ENCODE data around the gene TNN.

Gene TNN

DNA sequence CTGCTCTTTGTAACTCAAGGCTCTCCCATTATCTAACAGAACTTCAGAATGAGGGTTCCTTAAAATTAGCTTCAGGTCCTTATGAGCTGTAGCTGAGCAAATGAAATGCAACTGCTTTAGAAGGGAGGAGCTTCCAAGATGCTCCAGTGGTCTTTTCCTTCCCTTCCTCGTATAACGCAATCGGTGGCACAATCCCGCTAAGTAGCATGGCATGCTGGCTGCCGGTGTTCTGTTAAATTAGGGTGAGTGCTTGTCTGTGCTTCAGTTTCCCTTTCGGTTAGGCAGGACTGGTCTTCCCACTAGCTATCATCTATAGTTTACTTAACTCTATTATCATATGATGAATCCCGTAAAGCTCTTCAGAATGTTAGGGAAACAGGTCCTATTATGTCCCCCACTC, 124.0 kb downstream of the TNN start:
- Histone ChIP-seq H3K9ac (ENCODE audit: low read length) (peak overlapping the region; percentile 83), H3K27me3 (ENCODE audit: low read depth, low read length) (no peaks in the 10 kb centered on the region), H3K4me3 (ENCODE audit: low read length) (peak overlapping the region; percentile 89), H3K36me3 (replicated peaks; ENCODE audit: low read depth, low read length) (peaks cover 21% of the 10 kb centered on the region), H3K79me2 (ENCODE audit: low read length) (peaks cover 40% of the 10 kb centered on the region), H3K4me1 (ENCODE audit: low read length) (peaks cover 82% of the 10 kb centered on the region), H2AFZ (ENCODE audit: low read depth, low read length) (peak overlapping the region; percentile 31), H3K4me2 (ENCODE audit: low read length) (peak overlapping the region; percentile 88), H3K27ac (ENCODE audit: low read length) (peak overlapping the region; percentile 41), H3K9me3 (ENCODE audit: insufficient read depth, low read length) (no peaks in the 10 kb centered on the region), H4K20me1 (ENCODE audit: insufficient read depth, low read length) (no peaks in the 10 kb centered on the region)
- TF ChIP-seq EZH2phosphoT487 (IDR thresholded peaks at IDR 0.05; ENCODE audit: low read depth) = no peak
- TF ChIP-seq, protein P1, sequence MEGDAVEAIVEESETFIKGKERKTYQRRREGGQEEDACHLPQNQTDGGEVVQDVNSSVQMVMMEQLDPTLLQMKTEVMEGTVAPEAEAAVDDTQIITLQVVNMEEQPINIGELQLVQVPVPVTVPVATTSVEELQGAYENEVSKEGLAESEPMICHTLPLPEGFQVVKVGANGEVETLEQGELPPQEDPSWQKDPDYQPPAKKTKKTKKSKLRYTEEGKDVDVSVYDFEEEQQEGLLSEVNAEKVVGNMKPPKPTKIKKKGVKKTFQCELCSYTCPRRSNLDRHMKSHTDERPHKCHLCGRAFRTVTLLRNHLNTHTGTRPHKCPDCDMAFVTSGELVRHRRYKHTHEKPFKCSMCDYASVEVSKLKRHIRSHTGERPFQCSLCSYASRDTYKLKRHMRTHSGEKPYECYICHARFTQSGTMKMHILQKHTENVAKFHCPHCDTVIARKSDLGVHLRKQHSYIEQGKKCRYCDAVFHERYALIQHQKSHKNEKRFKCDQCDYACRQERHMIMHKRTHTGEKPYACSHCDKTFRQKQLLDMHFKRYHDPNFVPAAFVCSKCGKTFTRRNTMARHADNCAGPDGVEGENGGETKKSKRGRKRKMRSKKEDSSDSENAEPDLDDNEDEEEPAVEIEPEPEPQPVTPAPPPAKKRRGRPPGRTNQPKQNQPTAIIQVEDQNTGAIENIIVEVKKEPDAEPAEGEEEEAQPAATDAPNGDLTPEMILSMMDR (IDR thresholded peaks at IDR 0.05; ENCODE audit: low read depth, low read length) = no peak

GRCh38 chr1:175192111-175192629, 124.5 kb downstream of the TNN start:
- Histone ChIP-seq H3K27ac (ENCODE audit: low read length) (peak overlapping the region; percentile 41), H3K4me2 (ENCODE audit: low read length) (peak overlapping the region; percentile 88), H3K4me3 (ENCODE audit: low read length) (peak overlapping the region; percentile 89), H3K4me1 (ENCODE audit: low read length) (peaks cover 86% of the 10 kb centered on the region), H3K27me3 (ENCODE audit: low read depth, low read length) (no peaks in the 10 kb centered on the region), H3K9me3 (ENCODE audit: insufficient read depth, low read length) (no peaks in the 10 kb centered on the region), H4K20me1 (ENCODE audit: insufficient read depth, low read length) (no peaks in the 10 kb centered on the region), H3K79me2 (ENCODE audit: low read length) (peaks cover 40% of the 10 kb centered on the region), H3K36me3 (replicated peaks; ENCODE audit: low read depth, low read length) (peaks cover 16% of the 10 kb centered on the region), H3K9ac (ENCODE audit: low read length) (peak overlapping the region; percentile 83), H2AFZ (ENCODE audit: low read depth, low read length) (peak overlapping the region; percentile 31)
- TF ChIP-seq, protein P1 (IDR thresholded peaks at IDR 0.05; ENCODE audit: low read depth, low read length) = no peak; the same call in 1 of the 2 replicates
- TF ChIP-seq EZH2phosphoT487 (IDR thresholded peaks at IDR 0.05; ENCODE audit: low read depth) = no peak

DNA sequence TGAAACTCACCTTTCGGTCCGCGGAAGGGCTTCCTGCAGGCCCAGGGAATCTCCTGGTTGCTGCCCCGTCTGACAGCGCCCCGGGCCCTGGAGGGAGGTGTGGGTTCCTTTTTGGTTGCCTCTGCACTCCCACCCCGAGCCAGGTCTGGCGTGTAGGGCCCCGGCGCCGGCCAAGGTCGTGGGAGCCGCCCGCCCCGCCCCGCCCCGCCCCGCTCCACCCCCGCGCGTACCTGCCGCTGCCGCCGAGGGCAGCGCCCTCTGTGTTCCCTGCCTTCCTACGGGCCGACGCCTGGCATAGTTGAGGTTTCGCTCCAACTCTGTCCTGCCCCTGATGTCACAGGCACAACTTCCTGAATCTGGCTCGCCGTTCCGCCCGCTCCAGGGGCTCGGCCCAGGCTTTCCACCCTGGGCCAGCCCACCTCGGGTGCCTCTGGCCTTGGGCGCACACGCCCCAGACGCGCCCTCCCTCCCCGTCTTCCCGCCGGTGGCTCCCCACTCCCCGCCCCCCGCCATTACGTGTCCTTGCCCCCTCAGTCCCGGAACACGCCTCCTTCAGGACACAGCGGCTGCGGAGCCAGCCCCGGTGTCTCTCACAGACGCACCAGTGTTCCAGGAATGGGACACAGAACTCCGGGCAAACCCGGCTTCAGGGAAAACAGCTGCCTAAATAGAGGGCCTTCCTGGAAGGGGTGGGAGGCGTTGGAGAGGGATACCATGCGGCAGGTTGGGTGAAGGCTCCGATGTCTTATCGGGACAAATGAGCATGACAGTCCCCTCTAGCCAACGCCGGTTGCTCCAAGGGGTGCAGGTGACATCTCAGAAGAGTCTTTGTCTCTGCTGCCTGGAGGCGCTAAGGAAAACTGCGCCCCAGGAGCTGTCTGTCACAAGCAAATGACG, 125.2 kb downstream of the TNN start, which contains the start of gene KIAA0040:
Gene KIAA0040, minus strand, starts transcription at position 147 of the 897 bp plus-strand sequence. CDS start 31,763 bp downstream, outside the sequence.
- Histone ChIP-seq H4K20me1 (ENCODE audit: insufficient read depth, low read length) (no peaks in the 10 kb centered on the region), H3K27me3 (ENCODE audit: low read depth, low read length) (no peaks in the 10 kb centered on the region), H3K4me1 (ENCODE audit: low read length) (peaks cover 87% of the 10 kb centered on the region), H3K9me3 (ENCODE audit: insufficient read depth, low read length) (no peaks in the 10 kb centered on the region), H3K27ac (ENCODE audit: low read length) (peak within 1 kb of the TSS; percentile 41), H3K4me2 (ENCODE audit: low read length) (peak within 1 kb of the TSS; percentile 88), H3K4me3 (ENCODE audit: low read length) (peak within 1 kb of the TSS; percentile 89), H2AFZ (ENCODE audit: low read depth, low read length) (peak within 1 kb of the TSS; percentile 41), H3K36me3 (replicated peaks; ENCODE audit: low read depth, low read length) (peaks cover 10% of the 10 kb centered on the region), H3K79me2 (ENCODE audit: low read length) (peaks cover 37% of the 10 kb centered on the region), H3K9ac (ENCODE audit: low read length) (peak within 1 kb of the TSS; percentile 83)
- no peak for TF ChIP-seq EZH2phosphoT487 (IDR thresholded peaks at IDR 0.05; ENCODE audit: low read depth)
- TF ChIP-seq, protein P1 (IDR thresholded peaks at IDR 0.05; ENCODE audit: low read depth, low read length) = peak; percentile 33

DNA sequence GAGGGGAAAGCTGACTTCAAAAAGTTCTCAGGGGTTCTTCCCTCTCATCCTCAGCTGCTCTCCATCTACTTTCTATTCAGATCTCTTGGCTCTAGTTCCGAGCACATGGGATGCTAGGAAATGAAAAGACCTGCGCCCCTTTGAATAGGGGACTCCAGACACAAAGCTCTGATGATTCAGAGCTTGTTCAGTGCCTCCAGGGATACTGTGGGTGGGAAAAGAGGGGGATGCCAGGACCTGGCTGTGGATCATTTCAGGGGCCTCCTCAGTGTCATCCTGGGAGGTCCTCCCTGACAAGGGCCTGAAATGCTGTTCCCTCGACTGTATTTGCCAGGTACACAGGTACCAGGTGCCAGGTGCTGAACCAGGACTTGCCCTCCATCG, 125.9 kb downstream of the TNN start:
- no peaks in the 10 kb centered on the region for H3K9me3 ChIP-seq (ENCODE audit: insufficient read depth, low read length)
- H3K36me3 ChIP-seq (replicated peaks; ENCODE audit: low read depth, low read length) = peaks cover 4% of the 10 kb centered on the region
- peak overlapping the region; percentile 45; the same call in 1 of the 2 replicates for H3K9ac ChIP-seq (ENCODE audit: low read length)
- peaks cover 30% of the 10 kb centered on the region for H3K79me2 ChIP-seq (ENCODE audit: low read length)
- no peak for TF ChIP-seq EZH2phosphoT487 (IDR thresholded peaks at IDR 0.05; ENCODE audit: low read depth)
- TF ChIP-seq, protein P1 (IDR thresholded peaks at IDR 0.05; ENCODE audit: low read depth, low read length) = no peak
- H3K4me2 ChIP-seq (ENCODE audit: low read length) = peak overlapping the region; percentile 88
- H3K4me1 ChIP-seq (ENCODE audit: low read length) = peaks cover 83% of the 10 kb centered on the region
- H2AFZ ChIP-seq (ENCODE audit: low read depth, low read length) = peak overlapping the region; percentile 41; the same call in 1 of the 2 replicates
- no peaks in the 10 kb centered on the region for H3K27me3 ChIP-seq (ENCODE audit: low read depth, low read length)
- peak overlapping the region; percentile 89 for H3K4me3 ChIP-seq (ENCODE audit: low read length)
- H3K27ac ChIP-seq (ENCODE audit: low read length) = no peak overlapping the region
- H4K20me1 ChIP-seq (ENCODE audit: insufficient read depth, low read length) = no peaks in the 10 kb centered on the region

All from OCI-LY3 (cell line).